SK-N-SH (cell line): ENCODE measurements around the gene GLRX5.

Source experiments
- CHD2 ChIP-seq: fragments of 150-350 bp; IDR thresholded peaks from 2 replicates; pipeline ENCODE4 v1.6.1; 2018; ENCODE audit warnings: low read length; ENCODE audit not compliant: partially characterized antibody
- CTCF ChIP-seq: fragments of 200-600 bp; sonication (generic); IDR thresholded peaks from 2 replicates; pipeline ENCODE4 v1.6.1; 2017; ENCODE audit warnings: antibody characterized with exemption, mild to moderate bottlenecking, moderate library complexity
- EP300 ChIP-seq, 2 experiments: IDR thresholded peaks; 2 replicates each; pipeline versions ENCODE4 v1.4.0 to v1.6.1; 2012; ENCODE audit warnings: borderline replicate concordance in 1 of 2, low read depth in 1 of 2, low read length in 1 of 2
- FOSL2 ChIP-seq: IDR thresholded peaks from 2 replicates; pipeline ENCODE4 v1.4.0; 2012; ENCODE audit warnings: low read depth, mild to moderate bottlenecking, moderate library complexity, borderline replicate concordance
- GABPA ChIP-seq: IDR thresholded peaks from 2 replicates; pipeline ENCODE4 v1.4.0; 2012; ENCODE audit warnings: low read depth, mild to moderate bottlenecking
- JUND ChIP-seq: IDR thresholded peaks from 2 replicates; pipeline ENCODE4 v1.4.0; 2012
- POLR2AphosphoS5 ChIP-seq: IDR thresholded peaks from 2 replicates; pipeline ENCODE4 v1.6.1; 2012; ENCODE audit warnings: low read depth, low read length
- SIN3A ChIP-seq: IDR thresholded peaks from 2 replicates; pipeline ENCODE4 v1.6.1; 2012; ENCODE audit warnings: low read depth, mild to moderate bottlenecking, low read length, moderate library complexity, borderline replicate concordance
- TAF1 ChIP-seq: IDR thresholded peaks from 2 replicates; pipeline ENCODE4 v1.6.1; 2012; ENCODE audit warnings: low read depth, mild to moderate bottlenecking, low read length, moderate library complexity, borderline replicate concordance
- YY1 ChIP-seq: IDR thresholded peaks from 2 replicates; pipeline ENCODE4 v1.4.0; 2012; ENCODE audit warnings: low read depth, mild to moderate bottlenecking

DNA sequence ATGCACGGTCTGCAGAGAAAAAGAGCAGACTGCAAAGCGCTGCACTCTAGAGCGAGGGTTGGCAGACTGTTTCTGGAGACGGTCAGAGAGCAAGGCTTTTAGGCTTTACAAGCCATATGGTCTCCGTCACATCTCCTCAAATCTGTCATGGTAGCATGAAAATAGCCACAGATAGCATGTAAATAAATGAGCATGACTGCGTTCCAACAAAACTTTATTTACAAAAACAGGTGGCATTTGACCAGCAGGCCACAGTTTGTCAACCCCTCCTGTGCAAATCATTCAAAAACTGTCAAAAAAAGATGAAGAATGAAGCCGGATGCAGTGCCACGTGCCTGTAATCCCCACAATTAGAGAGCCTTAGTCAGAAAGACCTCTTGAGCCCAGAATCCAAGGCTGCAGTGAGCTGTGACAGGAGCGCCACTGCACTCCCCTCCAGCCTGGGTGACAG, 37.3 kb upstream of the GLRX5 start:
- TF ChIP-seq CTCF: no peak
- TF ChIP-seq JUND: no peak
- TF ChIP-seq SIN3A: no peak
- TF ChIP-seq GABPA: no peak
- no peak for TF ChIP-seq POLR2AphosphoS5
- TF ChIP-seq EP300 (IDR thresholded peaks at IDR 0.05; ENCODE audit: borderline replicate concordance in 1 of 2, low read depth in 1 of 2, low read length in 1 of 2): peak in 1 of 2 experiments; percentile 81; a peak in 2 of 4 replicates
- TF ChIP-seq FOSL2: no peak
- no peak for TF ChIP-seq TAF1
- no peak for TF ChIP-seq YY1
- TF ChIP-seq CHD2: peak; percentile 16
